HS-27A (cell line): ENCODE results near the gene PTPRG.

Source experiments
- DNase-seq: peaks from one replicate; pipeline ENCODE4 v3.0.0-alpha.2; 2012; ENCODE audit warnings: low read depth, missing footprints

PTPRG gene

DNA sequence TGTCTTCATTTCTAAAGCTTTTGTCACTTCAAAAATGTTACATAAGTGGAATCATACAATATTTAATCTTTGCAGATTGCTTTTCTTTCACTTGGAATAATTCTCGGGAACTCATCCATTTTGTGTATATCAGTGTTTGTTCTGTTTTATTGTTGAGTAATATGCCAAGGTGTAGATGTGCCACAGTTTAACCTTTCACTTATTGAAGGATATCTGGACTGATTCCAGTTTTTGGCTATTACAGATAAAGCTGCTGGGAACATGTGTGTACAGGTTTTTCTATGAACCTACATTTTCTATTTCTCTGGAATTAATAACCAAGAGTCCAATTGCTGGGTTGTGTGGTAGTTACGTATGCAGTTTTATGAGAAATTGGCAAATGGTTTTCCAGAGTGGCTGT is 334.9 kb downstream of the PTPRG start:
- DNase-seq = no peak

DNA sequence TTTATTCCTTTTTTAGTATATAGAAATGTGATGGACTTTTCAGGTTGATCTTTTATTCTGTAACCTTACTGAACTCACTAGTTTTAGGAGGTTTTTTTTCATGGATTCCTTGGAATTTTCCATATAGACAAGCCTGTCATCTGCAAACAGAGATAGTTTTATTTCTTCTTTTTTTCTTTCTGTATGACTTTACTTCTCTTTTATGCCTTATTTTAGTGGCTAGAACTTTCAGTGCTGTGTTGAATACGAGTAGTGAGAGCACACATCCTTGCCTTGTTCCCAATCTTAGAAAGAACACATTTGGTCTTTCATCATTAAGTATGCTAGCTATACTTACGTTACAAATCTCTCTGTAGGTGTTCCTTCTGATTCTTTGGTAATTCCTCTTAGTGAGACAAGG is 336.5 kb downstream of the PTPRG start:
- DNase-seq = no peak

DNA sequence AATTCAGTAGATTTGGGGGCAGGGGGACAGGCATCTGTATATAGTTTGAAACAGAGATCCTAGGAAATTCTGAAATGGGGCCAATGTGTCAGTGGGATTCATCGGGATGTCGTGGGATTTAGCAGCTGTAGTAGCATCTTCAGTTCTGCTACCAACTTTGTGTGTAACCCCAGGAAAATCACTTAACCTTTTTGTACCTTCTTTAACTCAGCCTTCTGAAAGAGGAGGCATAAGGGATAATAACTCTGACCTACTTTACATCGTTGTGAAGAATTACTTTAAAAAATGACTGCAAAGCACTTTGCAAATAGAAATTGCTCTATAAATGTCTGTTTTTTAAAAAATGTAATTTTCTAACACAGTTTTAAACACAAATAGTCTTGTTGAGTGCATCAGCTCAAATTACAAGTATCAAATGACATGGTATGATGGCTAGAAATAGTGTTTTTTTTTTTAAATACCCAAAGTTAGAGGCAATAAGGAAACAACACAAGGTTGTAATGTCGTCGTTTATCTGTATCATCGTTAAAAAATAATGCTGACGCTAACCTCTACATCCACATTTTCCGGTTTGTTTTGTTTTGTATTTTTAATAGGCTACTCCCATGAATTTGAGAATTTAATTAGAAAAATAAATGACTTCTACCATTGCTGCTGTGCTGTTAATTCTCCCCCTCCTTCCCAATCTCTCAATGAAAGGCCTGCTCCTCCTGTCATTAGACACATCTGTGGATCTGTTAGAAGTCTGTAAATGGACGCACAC is 338.5 kb downstream of the PTPRG start:
- DNase-seq = no peak

DNA sequence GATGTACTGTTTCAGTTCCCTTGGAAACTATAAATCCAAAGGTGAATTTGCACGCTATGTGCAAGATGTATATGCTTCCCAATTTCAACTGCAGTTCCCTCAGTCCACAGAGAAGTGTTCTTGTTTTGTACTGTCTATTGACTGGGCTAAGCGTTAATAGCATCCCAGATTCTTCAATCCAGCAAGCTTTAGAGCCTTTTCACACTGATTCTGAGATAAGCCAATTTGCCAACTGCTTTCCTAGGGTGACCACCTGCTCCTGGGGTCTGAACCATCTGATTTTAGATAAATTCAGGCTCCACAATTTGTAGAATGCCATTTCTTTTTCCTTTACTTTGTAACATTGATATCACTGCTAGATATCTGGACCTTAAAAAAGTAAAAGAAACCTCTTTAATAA is 340.1 kb downstream of the PTPRG start:
- no peak for DNase-seq

DNA sequence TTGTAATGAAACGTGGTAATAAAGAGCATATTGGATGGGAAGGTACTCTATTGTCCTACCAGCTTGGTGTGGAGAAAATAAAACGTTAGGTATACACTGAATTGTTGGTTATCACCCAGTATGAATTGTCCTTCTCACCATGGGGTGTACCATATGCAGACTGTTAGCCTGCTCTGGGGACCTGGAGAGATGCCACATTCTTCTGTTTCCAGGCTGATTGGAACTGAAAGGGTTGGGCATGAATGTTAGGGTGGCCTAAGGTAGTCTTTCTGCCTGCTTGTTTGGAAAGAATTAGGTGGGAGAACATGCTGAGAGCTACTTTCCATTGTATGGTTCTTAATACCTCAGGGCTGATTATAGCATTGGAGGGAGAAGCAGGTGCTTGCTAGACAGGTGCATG is 340.6 kb downstream of the PTPRG start:
- DNase-seq = no peak

DNA sequence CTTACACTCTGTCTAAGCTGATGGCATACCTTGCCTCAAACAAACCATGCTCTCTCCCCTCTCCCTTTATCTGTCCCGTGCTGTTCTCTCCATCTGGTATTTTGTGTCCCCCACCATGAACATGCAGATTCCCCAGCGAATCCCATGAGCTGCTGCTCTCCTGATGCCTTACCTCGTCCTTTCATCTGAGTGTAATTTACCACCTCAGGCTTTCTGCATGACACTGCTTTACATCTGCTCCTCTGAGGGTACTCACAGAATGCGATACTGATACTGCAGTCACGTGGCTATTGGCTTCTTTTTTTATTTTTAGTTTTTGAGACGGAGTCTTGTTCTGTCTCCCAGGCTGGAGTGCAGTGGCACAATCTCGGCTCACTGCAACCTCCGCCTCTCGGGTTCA is 341.7 kb downstream of the PTPRG start:
- no peak for DNase-seq

DNA sequence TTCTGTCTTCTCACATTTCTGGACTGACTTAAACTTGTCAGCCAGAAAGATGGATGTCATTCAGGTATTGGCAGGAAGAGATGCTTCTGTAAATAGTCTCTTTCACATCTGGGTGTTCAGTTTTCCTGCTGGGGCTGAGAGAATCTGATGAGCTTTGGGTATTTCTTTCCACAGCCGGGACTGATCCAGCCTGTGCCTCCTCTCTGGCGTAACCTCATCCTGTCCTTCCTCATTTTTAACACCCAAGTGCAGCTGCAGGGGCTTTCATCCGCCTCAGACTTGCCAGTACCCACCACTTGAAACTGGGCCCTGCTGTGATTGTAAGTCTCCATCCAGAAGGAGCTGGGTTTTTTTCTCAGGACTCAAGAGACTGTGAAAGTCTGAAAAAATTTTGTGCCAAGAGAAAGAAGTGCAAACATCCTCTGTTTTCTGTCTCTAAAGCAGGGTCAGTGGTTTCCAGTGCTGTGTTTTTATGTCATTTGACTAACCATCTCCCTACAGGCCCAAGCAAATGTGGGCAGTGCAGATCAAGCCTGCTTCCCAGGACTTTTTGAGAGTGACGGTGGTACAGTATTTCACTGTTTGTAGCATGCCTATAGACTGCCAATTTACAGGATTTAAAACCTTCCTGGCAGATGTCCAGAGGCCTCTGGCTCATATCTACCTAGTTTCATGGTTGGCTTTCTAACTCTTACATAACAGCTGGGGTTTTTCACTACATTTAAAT is 342.7 kb downstream of the PTPRG start:
- DNase-seq = no peak

DNA sequence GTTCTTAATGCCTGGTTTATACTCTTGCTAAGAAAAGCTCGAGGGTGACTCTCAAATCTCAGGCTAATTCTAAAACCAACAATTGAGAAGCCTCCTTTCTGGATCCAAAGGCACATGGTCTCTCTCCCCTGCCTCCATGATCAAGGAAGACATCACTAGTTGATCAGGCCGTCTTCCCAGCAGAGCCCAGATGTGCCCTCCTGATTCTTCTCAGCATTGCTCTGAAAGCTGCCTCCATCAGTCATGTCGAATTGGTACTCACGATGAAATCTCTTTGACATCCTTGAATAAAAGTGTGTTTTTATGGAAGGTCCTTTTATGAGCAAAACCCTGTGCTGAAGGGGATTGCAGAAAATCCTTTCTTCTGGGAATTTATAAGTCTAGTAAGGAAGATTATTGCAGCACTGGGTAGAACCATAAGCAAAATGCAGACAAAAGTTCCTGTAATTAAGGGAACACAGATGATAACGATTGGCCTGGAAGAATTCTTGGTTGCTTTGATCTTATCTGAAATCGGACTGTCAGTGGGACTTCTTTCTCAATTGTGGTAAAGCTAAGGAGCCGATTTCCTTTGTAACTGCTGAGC is 345.9 kb downstream of the PTPRG start:
- DNase-seq = no peak

DNA sequence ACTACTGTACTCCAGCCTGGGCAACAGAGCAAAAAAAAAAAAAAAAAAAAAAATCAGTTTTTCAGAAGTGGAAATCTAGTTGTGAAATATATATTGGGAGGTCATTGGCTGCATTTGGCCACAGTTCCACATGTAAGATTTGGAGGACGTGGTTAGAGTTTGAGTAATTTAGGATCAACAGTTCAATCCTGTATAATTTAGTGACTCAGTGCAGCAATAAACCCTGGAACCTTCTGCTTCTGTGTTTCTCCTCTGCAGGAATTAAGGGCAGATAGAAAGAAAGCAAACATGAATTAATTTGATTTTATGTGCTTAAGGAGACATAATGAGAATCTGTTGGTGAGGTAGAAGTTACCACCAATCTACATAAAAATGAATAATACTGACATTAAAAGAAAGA is 347.0 kb downstream of the PTPRG start:
- no peak for DNase-seq

DNA sequence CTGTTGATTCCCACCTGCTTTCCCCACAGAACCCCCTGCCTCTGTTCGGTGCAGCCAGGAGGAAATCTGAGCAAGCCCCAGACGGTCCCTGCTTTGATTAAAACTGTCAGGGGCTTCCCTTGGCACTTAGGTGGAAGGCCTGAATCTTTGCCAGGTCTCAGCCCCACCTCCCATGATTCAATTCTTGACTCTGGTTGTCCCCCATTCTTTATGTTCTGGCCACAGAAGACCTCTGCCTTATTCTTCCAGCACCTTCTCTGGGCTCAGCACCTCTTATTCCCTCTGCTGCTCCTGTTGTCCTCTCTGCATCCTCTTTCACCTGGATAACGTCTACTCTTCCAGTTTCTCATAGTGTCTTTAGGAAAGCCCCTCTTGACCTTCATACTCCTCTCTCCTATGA is 349.4 kb downstream of the PTPRG start:
- DNase-seq = no peak

DNA sequence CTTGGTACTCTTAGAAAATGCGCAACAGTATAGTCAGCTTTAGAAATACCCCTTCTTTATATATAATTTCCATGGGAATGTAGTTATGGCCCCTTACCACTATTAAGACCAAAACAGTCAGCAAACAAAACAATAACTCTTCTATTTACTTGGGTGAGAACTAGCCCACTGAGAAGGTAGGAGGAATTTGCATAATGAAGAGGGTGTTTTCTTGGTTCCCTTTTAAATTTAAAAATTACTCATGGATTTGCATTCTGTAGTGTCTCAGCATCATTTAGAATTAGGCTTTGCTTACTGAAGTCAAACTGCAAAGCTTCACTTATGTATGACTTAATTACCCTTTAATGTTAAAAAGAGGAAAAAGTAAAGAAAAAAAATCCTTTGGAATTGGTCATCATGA is 350.8 kb downstream of the PTPRG start:
- DNase-seq = no peak

DNA sequence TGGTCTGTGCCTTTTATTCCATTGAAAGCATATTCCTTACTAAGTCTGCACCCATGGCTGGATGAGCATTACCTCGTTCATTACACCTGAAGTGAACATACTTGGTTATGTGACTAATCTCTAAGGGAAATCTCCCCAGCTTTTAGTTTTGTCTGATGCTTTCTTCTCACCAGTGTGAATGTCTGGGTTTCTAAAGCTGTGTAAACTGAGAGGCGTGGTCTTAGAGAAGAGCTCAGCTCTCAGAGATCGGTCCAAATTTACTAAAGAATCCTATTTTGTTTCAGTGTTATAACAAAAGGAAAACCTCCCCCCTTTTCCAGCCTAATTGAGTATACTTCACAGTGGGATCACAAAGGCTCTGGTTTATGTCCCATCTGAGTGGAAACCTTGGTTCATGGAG is 352.3 kb downstream of the PTPRG start:
- no peak for DNase-seq

DNA sequence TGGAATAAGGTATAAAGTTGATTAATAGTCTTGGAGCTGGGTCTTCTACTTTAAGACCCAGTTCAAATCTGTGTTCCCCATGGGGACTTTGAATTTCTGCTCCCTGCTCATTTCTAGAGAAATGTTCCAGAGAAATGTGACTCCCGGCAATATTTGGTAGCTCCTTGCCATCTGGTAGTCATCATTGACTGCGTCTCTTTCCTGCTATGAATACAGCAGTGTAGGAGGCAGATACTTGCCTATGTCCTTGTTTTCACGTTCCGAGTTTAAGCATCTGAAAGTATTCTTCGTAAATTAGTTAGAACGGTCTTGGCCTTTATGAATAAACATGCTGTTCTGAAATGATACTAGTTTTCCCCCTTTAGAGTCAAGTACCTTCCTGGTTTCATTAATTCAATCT is 352.9 kb downstream of the PTPRG start:
- no peak for DNase-seq

DNA sequence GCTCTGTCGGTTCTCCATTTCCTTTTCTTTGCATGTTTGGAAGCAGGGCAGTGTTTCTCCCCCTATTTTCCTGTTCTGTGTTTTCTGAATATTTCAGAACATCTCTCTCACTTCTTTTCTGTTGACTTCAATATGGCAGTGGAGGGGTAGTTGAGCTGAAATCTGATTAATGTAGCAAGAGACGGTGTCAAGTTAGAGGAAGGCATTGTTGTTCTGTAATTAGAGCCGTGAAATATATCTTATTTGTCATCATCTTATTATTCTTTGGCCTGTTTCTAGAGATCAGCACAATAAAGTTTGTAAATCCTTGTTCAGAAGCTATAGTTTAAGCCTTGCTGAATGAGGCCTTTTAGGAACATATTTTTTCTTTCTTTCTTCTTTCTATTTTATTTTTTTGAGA is 353.9 kb downstream of the PTPRG start:
- no peak for DNase-seq

DNA sequence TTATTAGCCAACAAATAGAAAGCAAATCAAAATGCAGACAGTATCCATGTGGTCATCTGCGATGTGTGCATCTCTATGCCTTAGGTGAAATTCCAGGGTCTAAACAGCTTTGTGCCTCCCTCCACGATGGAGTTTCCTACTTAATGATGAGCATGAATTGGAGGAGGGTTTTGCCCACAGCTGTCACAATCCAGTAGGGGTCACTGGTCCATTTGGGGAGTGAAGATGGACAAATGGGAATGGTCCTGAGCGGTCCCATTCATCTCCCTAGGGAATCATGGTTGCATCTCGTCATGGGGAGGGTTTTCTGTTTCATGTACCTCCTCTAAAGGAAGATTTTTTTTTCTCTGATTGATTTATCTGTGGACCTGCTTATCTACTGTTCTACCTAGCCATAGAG is 358.0 kb downstream of the PTPRG start:
- DNase-seq = no peak

DNA sequence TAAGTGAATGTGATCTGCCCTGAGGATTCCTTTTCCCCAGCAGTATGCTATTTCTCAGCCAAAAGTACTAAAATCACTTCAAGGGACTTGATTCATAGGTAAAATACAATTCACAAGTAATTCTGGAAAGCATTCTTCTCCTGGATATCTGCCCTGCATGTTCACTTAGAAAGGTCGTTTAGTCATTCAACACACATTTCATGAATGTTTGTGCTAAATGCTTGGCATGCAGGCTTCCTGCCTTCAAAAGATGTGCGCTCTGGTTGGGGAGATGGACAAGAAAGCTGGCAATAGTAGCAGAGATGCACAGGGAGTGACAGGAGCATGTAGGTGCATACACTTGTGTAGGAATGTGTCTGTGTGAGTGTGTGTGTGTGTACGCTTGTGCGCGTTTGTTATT is 360.7 kb downstream of the PTPRG start:
- no peak for DNase-seq

DNA sequence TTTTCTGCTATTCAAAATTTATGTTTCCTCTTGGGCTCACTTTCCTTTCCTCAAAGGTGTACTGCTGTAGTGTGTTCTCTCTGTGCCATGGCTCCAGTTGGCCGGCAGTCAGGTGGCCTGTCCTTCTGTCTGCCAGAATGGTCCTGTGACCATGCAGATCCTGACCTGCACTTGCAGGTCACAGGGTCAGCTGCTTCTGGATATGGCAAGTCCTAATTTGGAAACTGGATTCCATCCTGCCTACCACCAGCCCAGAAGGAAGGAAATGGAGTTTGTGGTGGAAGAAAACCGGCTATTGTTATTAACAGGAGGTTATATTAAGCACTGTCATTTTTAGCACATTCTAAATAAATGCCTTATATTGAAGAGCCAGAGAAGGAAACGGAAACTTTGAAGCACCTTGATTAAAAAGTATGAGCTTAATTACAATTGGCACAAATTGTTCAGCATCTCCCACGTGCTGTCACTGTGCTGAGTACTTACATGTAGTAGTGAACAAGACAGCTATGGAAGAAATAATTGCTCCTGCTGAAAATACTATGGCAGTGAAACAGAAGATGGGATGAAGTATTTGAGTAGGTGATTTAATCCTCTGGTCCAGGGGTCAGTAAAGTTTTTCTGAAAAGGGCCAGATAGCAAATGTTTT is 362.8 kb downstream of the PTPRG start:
- no peak for DNase-seq

DNA sequence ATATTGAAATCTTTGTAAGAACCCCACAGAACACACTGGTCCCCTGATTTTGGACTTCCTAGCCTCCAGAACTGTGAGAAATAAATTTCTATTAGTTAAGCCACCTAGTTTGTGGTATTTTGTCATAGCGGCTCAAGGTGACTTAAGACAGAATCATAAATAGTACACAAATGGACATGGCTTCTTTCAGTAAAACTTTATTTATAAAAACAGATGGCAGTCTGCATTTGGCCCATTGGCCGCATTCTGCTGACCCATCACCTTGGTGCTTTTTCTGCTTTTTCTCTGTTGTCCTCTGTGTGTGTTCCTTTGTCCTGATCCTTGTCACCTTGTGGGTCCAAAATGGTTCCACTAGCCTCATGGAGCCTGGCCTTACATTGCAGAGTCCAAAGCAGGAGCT is 363.6 kb downstream of the PTPRG start:
- no peak for DNase-seq

DNA sequence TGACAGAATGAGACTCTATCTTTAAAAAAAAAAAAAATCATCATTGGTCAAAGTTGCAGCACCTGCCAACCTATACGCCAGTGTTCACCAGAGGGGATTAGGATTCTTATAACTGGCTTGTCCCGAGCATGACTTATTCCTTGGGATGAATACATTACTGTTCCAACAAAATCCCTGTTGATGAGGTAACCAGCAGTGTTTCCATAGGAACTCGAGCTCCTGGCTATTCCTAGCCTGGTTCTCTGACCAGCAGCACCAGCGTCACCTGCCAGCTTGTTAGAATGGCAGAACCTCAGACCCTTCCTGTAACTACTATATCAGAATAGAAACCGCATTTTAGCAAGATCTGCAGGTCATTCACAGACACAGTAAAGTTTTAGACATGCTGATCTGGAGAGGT is 364.4 kb downstream of the PTPRG start:
- DNase-seq = no peak

DNA sequence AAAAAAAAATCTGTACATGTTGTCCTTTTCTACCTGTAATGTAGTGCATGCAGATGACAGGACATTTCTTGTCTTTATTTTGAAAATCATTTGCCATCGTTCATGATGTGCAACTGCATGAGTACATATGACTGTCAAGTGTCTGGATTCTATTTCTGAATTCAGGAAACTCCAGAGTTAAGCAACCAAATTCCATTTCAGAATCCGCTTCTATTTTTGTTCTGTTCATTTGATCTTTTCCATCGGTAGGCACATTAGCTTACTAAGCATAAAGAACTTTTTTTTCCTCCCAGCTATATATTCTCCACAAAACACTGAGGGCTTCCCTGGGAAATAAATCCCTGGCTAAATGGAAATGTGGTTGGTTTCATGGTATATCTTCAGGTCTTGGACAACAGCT is 365.6 kb downstream of the PTPRG start:
- no peak for DNase-seq

DNA sequence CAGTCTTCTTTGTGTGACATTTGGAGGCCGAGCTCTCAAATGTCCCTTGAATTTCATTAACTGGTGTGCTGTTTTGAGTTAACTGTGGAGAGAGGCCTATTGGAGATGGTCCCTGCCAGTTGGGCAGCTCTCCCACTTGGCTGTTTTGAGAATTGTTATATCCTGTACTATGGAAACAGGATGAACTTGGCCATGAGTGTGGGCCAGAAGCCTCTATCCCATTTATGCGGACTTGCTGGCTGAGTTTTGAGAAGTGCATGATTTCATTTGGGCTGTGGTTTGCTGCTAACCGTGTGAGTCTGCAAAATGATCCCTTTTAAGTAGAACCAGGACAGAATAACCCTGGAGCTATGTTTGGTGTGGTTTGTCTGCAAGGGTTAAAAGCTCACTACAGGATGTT is 366.0 kb downstream of the PTPRG start:
- DNase-seq = no peak

DNA sequence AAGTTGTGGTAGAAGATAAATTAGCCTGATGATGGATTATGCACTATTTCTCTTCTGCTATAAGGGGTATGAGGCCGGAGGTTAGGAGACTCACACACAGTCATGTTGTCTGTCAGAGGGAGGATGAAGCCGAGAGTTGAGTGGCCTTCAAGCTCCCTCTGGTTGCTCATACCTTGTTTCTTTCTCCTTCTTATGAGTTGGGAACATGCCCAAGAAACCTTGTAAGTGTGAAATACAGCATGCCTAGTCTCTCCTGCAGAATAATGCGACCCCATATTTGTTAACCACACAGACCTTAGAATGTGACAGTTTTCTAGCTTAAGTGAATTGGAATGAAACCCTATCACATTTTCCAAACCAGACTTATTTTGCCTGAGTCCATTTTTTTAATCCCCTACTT is 366.7 kb downstream of the PTPRG start:
- no peak for DNase-seq

DNA sequence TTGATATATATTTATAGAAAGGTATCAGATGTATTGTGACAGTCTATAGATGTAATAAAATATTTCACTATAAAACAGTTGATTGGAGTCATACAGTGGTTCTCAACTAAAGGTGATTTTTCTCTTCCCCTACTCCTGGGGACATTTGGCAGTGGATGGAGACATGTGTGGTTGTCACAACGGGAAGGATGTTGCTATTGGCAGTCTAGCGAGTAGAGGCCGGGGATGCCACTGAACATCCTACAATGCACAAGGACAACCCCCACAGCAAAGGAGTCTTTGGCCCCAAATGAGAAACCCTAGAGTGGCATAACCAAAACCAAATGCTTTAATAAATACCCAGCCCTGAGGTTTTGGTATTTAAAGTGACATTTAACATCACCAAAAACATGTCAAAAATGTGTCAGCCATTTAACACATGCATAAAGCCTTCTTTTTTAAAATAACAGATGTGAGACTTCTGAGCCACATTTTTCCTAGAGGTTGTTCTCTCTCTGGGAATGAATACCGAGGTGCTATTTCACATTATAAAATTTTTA is 367.5 kb downstream of the PTPRG start:
- no peak for DNase-seq
